HEK293 (cell line): ENCODE results near the gene UGCG.

Experiments
- KLF9 ChIP-seq: fragments of 450-650 bp; formaldehyde crosslinking; IDR thresholded peaks from 2 replicates; pipeline ENCODE4 v1.5.1; 2016; ENCODE audit warnings: missing biosample characterization, missing genetic modification characterization, low read depth
- ZNF501 ChIP-seq: fragments of 450-650 bp; formaldehyde crosslinking; IDR thresholded peaks from 2 replicates; pipeline ENCODE4 v1.5.1; 2016; ENCODE audit warnings: missing biosample characterization, missing genetic modification characterization
- ZNF510 ChIP-seq: fragments of 450-650 bp; formaldehyde crosslinking; IDR thresholded peaks from 2 replicates; pipeline ENCODE4 v1.5.1; 2018; ENCODE audit warnings: mild to moderate bottlenecking, missing genetic modification characterization, missing biosample characterization; ENCODE audit not compliant: insufficient replicate concordance
- TF ChIP-seq, protein P1 (sequence below): fragments of 450-650 bp; formaldehyde crosslinking; IDR thresholded peaks from 2 replicates; pipeline ENCODE4 v1.5.1; 2016; ENCODE audit warnings: missing biosample characterization, missing genetic modification characterization
- TF ChIP-seq, protein P2 (sequence below): fragments of 450-650 bp; formaldehyde crosslinking; IDR thresholded peaks from 2 replicates; pipeline ENCODE4 v1.5.1; 2016; ENCODE audit warnings: missing biosample characterization, missing genetic modification characterization
- TF ChIP-seq, protein P3 (sequence below): fragments of 450-650 bp; IDR thresholded peaks from 2 replicates; pipeline ENCODE4 v1.5.1; 2018; ENCODE audit warnings: missing biosample characterization, missing genetic modification characterization
- TF ChIP-seq, protein P4 (sequence below): fragments of 450-650 bp; formaldehyde crosslinking; IDR thresholded peaks from 2 replicates; pipeline ENCODE4 v1.5.1; 2016; ENCODE audit warnings: missing biosample characterization, missing genetic modification characterization

DNA sequence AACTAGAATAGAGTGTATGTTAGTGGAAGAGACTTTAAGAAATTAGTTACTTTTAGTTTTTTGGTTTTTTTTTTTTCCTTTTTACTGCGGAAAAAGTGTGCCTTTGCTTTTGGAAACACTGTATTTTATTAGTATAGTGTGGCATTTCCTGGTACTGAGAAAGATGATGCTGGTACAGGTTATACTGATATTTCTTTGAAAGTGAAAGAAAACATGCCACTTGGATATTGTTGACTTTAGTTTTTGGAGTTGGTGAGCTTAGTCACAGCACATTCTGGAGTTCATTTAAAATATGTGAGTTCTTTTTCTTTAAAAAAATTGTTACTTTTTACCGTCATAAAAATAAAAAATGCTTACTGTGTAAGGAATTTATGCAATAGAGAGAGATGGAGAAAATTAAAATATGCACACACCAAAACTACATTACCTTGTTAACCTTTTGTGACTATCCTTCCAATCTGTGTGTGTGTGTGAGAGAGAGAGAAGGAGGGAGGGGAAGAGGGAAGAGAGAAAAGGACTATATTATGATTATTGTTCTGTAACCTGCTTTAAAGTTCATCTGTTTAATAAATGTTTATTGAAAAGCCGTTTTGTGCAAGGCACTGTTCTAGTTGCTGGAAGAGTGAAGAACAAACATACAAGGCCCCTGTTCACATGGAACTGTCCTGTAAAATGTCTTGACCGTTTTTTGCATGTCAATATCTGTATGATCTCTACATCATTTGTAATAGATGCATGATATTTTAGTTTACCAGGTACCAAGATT is 1.9 kb downstream of the UGCG start:
- TF ChIP-seq ZNF501 (no peak), KLF9 (tag by site-specific recombination) (no peak), ZNF510 (tag by site-specific recombination) (no peak)
- TF ChIP-seq, protein P1, sequence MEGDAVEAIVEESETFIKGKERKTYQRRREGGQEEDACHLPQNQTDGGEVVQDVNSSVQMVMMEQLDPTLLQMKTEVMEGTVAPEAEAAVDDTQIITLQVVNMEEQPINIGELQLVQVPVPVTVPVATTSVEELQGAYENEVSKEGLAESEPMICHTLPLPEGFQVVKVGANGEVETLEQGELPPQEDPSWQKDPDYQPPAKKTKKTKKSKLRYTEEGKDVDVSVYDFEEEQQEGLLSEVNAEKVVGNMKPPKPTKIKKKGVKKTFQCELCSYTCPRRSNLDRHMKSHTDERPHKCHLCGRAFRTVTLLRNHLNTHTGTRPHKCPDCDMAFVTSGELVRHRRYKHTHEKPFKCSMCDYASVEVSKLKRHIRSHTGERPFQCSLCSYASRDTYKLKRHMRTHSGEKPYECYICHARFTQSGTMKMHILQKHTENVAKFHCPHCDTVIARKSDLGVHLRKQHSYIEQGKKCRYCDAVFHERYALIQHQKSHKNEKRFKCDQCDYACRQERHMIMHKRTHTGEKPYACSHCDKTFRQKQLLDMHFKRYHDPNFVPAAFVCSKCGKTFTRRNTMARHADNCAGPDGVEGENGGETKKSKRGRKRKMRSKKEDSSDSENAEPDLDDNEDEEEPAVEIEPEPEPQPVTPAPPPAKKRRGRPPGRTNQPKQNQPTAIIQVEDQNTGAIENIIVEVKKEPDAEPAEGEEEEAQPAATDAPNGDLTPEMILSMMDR (tag by site-specific recombination): no peak
- TF ChIP-seq, protein P2, sequence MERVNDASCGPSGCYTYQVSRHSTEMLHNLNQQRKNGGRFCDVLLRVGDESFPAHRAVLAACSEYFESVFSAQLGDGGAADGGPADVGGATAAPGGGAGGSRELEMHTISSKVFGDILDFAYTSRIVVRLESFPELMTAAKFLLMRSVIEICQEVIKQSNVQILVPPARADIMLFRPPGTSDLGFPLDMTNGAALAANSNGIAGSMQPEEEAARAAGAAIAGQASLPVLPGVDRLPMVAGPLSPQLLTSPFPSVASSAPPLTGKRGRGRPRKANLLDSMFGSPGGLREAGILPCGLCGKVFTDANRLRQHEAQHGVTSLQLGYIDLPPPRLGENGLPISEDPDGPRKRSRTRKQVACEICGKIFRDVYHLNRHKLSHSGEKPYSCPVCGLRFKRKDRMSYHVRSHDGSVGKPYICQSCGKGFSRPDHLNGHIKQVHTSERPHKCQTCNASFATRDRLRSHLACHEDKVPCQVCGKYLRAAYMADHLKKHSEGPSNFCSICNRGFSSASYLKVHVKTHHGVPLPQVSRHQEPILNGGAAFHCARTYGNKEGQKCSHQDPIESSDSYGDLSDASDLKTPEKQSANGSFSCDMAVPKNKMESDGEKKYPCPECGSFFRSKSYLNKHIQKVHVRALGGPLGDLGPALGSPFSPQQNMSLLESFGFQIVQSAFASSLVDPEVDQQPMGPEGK (tag by site-specific recombination): no peak
- TF ChIP-seq, protein P3, sequence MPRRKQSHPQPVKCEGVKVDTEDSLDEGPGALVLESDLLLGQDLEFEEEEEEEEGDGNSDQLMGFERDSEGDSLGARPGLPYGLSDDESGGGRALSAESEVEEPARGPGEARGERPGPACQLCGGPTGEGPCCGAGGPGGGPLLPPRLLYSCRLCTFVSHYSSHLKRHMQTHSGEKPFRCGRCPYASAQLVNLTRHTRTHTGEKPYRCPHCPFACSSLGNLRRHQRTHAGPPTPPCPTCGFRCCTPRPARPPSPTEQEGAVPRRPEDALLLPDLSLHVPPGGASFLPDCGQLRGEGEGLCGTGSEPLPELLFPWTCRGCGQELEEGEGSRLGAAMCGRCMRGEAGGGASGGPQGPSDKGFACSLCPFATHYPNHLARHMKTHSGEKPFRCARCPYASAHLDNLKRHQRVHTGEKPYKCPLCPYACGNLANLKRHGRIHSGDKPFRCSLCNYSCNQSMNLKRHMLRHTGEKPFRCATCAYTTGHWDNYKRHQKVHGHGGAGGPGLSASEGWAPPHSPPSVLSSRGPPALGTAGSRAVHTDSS (tag by site-specific recombination): no peak
- TF ChIP-seq, protein P4, sequence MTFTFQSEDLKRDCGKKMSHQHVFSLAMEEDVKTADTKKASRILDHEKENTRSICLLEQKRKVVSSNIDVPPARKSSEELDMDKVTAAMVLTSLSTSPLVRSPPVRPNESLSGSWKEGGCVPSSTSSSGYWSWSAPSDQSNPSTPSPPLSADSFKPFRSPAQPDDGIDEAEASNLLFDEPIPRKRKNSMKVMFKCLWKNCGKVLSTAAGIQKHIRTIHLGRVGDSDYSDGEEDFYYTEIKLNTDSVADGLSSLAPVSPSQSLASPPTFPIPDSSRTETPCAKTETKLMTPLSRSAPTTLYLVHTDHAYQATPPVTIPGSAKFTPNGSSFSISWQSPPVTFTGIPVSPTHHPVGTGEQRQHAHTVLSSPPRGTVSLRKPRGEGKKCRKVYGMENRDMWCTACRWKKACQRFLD (tag by site-specific recombination): no peak
